H9 (cell line): ENCODE results near the gene TTC3. TPM values are rescaled to one million over a fixed set of nuclear protein-coding genes. Genes with fewer than 3 reads are reported as not detected.
A peak's percentile ranks its signal among the peaks of the same experiment; 100 is the strongest.

Source experiments
- DNase-seq: peaks from one replicate; pipeline ENCODE4 v3.0.0-alpha.2; 2017
- H2AFZ ChIP-seq: one replicate; pipeline ENCODE4 v1.6.1; 2013; ENCODE audit warnings: mild to moderate bottlenecking, low read length, control low read depth, moderate library complexity
- H2AK5ac ChIP-seq: 2 replicates; pipeline ENCODE4 v1.6.1; 2013; ENCODE audit warnings: low read length, control low read depth, mixed read lengths; ENCODE audit not compliant: insufficient read length
- H2BK120ac ChIP-seq: one replicate; pipeline ENCODE4 v1.6.1; 2013; ENCODE audit warnings: low read depth, mild to moderate bottlenecking, low read length, control low read depth, inconsistent platforms; ENCODE audit not compliant: poor library complexity, severe bottlenecking
- H2BK12ac ChIP-seq: 2 replicates; pipeline ENCODE4 v1.6.1; 2013; ENCODE audit warnings: low read length, control low read depth, mixed read lengths, low read depth; ENCODE audit not compliant: insufficient read length
- H2BK15ac ChIP-seq: 2 replicates; pipeline ENCODE4 v1.6.1; 2013; ENCODE audit warnings: low read depth, low read length, control low read depth
- H2BK20ac ChIP-seq: one replicate; pipeline ENCODE4 v1.6.1; 2013; ENCODE audit warnings: low read depth, mild to moderate bottlenecking, low read length, control low read depth, inconsistent platforms; ENCODE audit not compliant: poor library complexity, severe bottlenecking
- H2BK5ac ChIP-seq: 2 replicates; pipeline ENCODE4 v1.6.1; 2013; ENCODE audit warnings: low read length, control low read depth, mixed read lengths; ENCODE audit not compliant: insufficient read length
- H3K14ac ChIP-seq: 2 replicates; pipeline ENCODE4 v1.6.1; 2013; ENCODE audit warnings: low read length, control low read depth; ENCODE audit not compliant: insufficient read depth
- H3K18ac ChIP-seq: 2 replicates; pipeline ENCODE4 v1.6.1; 2013; ENCODE audit warnings: low read depth, mild to moderate bottlenecking, mixed read lengths, low read length, control low read depth; ENCODE audit not compliant: insufficient read length
- H3K23ac ChIP-seq: 2 replicates; pipeline ENCODE4 v1.6.1; 2013; ENCODE audit warnings: low read length, control low read depth, mixed read lengths, low read depth; ENCODE audit not compliant: insufficient read length
- H3K23me2 ChIP-seq: 2 replicates; pipeline ENCODE4 v1.6.1; 2013; ENCODE audit warnings: low read depth, mild to moderate bottlenecking, mixed read lengths, low read length, control low read depth; ENCODE audit not compliant: insufficient read length, poor library complexity, severe bottlenecking
- H3K27ac ChIP-seq: 2 replicates; pipeline ENCODE4 v1.5.1; 2013; ENCODE audit warnings: low read length, control low read depth, mixed read lengths, low read depth; ENCODE audit not compliant: insufficient read length
- H3K27me3 ChIP-seq: 2 replicates; pipeline ENCODE4 v1.6.1; 2013; ENCODE audit warnings: low read length, control low read depth, inconsistent platforms; ENCODE audit not compliant: insufficient read depth
- H3K4ac ChIP-seq: 2 replicates; pipeline ENCODE4 v1.6.1; 2013; ENCODE audit warnings: low read depth, mild to moderate bottlenecking, control low read depth, inconsistent platforms, low read length, moderate library complexity
- H3K4me1 ChIP-seq: 2 replicates; pipeline ENCODE4 v1.6.1; 2013; ENCODE audit warnings: low read length, control low read depth, inconsistent platforms; ENCODE audit not compliant: insufficient read depth
- H3K4me2 ChIP-seq: 2 replicates; pipeline ENCODE4 v1.6.1; 2013; ENCODE audit warnings: low read length, control low read depth, mixed read lengths; ENCODE audit not compliant: insufficient read length, insufficient read depth
- H3K56ac ChIP-seq: 2 replicates; pipeline ENCODE4 v1.6.1; 2013; ENCODE audit warnings: low read depth, mild to moderate bottlenecking, mixed read lengths, low read length, control low read depth; ENCODE audit not compliant: insufficient read length
- H3K79me1 ChIP-seq: 2 replicates; pipeline ENCODE4 v1.6.1; 2013; ENCODE audit warnings: low read depth, mild to moderate bottlenecking, moderate library complexity, low read length, control low read depth, inconsistent platforms; ENCODE audit not compliant: insufficient read depth, poor library complexity, severe bottlenecking
- H3K79me2 ChIP-seq: 2 replicates; pipeline ENCODE4 v1.6.1; 2013; ENCODE audit warnings: low read length, control low read depth, inconsistent platforms; ENCODE audit not compliant: insufficient read depth
- H3K9ac ChIP-seq: 2 replicates; pipeline ENCODE4 v1.6.1; 2013; ENCODE audit warnings: low read length, control low read depth, mixed read lengths; ENCODE audit not compliant: insufficient read length; ENCODE audit errors: extremely low read depth
- H3K9me3 ChIP-seq: one replicate; pipeline ENCODE4 v1.6.1; 2013; ENCODE audit warnings: low read depth, low read length, inconsistent platforms; ENCODE audit not compliant: control insufficient read depth
- H3T11ph ChIP-seq: one replicate; pipeline ENCODE4 v1.6.1; 2013; ENCODE audit warnings: mild to moderate bottlenecking, low read length, control low read depth, inconsistent platforms
- H4K20me1 ChIP-seq: one replicate; pipeline ENCODE4 v1.6.1; 2013; ENCODE audit not compliant: control insufficient read depth, insufficient read length, insufficient read depth
- H4K5ac ChIP-seq: 2 replicates; pipeline ENCODE4 v1.6.1; 2013; ENCODE audit warnings: low read depth, mild to moderate bottlenecking, mixed read lengths, low read length, control low read depth; ENCODE audit not compliant: insufficient read length
- H4K8ac ChIP-seq: replicated peaks from 2 replicates; pipeline ENCODE4 v1.6.1; 2013; ENCODE audit warnings: low read length, control low read depth, mixed read lengths, low read depth; ENCODE audit not compliant: insufficient read length
- H4K91ac ChIP-seq: 2 replicates; pipeline ENCODE4 v1.6.1; 2013; ENCODE audit warnings: low read depth, mild to moderate bottlenecking, moderate library complexity, mixed read lengths, low read length, control low read depth; ENCODE audit not compliant: insufficient read length
- H3K27ac Mint-ChIP-seq, 3 experiments: 2 replicates in 2 of 3; 3 replicates in 1 of 3; pipeline ENCODE4 v1.8.0; 2020 to 2021; ENCODE audit warnings: mixed read lengths in 3 of 3, mild to moderate bottlenecking in 1 of 3, moderate library complexity in 1 of 3
- H3K27me3 Mint-ChIP-seq: 2 replicates; pipeline ENCODE4 v1.8.0; 2021; ENCODE audit warnings: low read depth, mild to moderate bottlenecking, moderate library complexity, mixed read lengths
- H3K36me3 Mint-ChIP-seq, 3 experiments: 2 replicates in 2 of 3; 3 replicates in 1 of 3; pipeline ENCODE4 v1.8.0; 2020 to 2021; ENCODE audit warnings: low read depth in 3 of 3, mixed read lengths in 3 of 3; ENCODE audit not compliant: insufficient read depth in 1 of 3
- H3K4me1 Mint-ChIP-seq, 2 experiments: 2 replicates each; pipeline ENCODE4 v1.8.0; 2020; ENCODE audit warnings: mixed read lengths in 2 of 2
- H3K4me3 Mint-ChIP-seq, 2 experiments: 2 replicates in 1 of 2; 3 replicates in 1 of 2; pipeline ENCODE4 v1.8.0; 2020 to 2021; ENCODE audit warnings: mild to moderate bottlenecking in 2 of 2, mixed read lengths in 2 of 2, moderate library complexity in 1 of 2
- H3K9me3 Mint-ChIP-seq, 2 experiments: 2 replicates in 1 of 2; 3 replicates in 1 of 2; pipeline ENCODE4 v1.8.0; 2020; ENCODE audit warnings: mild to moderate bottlenecking in 2 of 2, mixed read lengths in 2 of 2, moderate library complexity in 1 of 2
- WGBS: extraction: QIAGEN DNeasy Blood & Tissue Kit; methylation state at CpG from one replicate; pipeline ENCODE4 v1.1.7; 2013; ENCODE audit warnings: missing lambda C conversion rate, low lambda C conversion rate, mixed read lengths; ENCODE audit not compliant: insufficient read length; ENCODE audit errors: extremely low coverage; 5-methylcytosine and 5-hydroxymethylcytosine counted together
- total RNA-seq: library from RNA; stranded (reverse); gene quantifications from 2 replicates; pipeline ENCODE4 v1.2.1, GENCODE V29; 2021
- TF ChIP-seq, protein P1 (sequence below): fragments of 200-600 bp; sonication (generic); conservative IDR thresholded peaks from 3 replicates; pipeline ENCODE4 v1.8.0; 2021; ENCODE audit warnings: antibody characterized with exemption, mild to moderate bottlenecking

The TTC3 gene
- total RNA-seq, 1 experiment from 2014 or later = 46.5 TPM

DNA sequence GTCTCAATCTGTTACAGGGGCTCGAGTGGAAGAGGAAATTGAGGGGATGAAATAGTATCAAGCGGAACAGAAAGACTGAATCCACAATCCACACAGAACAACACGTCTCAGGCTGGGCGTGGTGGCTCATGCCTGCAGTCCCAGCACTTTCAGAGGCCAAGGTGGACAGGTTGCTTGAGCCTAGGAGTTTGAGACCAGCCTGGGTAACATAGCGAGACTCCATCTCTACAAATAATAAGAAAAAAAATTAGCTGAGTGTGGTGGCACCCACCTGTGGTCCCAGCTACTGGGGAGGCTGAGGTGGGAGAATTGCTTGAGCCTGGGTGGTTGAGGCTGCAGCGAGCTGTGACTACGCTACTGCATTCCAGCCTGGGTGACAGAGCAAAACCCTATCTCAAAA, 168.4 kb downstream of the TTC3 start:
- Histone ChIP-seq H3K18ac (no peak overlapping the region), H3K27ac (no peak overlapping the region), H2BK15ac (no peak overlapping the region), H3K9ac (no peak overlapping the region), H4K91ac (no peak overlapping the region), H2AFZ (no peak overlapping the region), H3K4me1 (no peaks in the 10 kb centered on the region; the same call in 1 of the 2 replicates), H3K79me2 (peaks cover 4% of the 10 kb centered on the region; the same call in 1 of the 2 replicates), H4K8ac (no peak overlapping the region), H3K9me3 (no peaks in the 10 kb centered on the region), H2BK12ac (no peak overlapping the region), H2AK5ac (no peak overlapping the region), H4K20me1 (no peaks in the 10 kb centered on the region), H3K14ac (no peak overlapping the region), H4K5ac (no peak overlapping the region), H3K56ac (no peak overlapping the region), H3K23ac (no peak overlapping the region), H2BK5ac (no peak overlapping the region), H3K27me3 (no peaks in the 10 kb centered on the region), H2BK20ac (no peak overlapping the region), H3T11ph (no peak overlapping the region), H3K4me2 (no peak overlapping the region), H3K4ac (no peak overlapping the region), H2BK120ac (no peak overlapping the region), H3K23me2 (no peaks in the 10 kb centered on the region), H3K79me1 (peaks cover 9% of the 10 kb centered on the region)
- Mint-ChIP-seq H3K9me3 (peaks cover 0 to 3% of the 10 kb centered on the region in 2 experiments; a peak in 2 of 5 replicates), H3K27me3 (no peaks in the 10 kb centered on the region), H3K36me3 (peaks cover 6 to 36% (median 31%) of the 10 kb centered on the region in 3 experiments; a peak in 6 of 7 replicates), H3K4me1 (peaks cover 28 to 32% of the 10 kb centered on the region in 2 experiments), H3K4me3 (no peak overlapping the region), H3K27ac (peak overlapping the region in 2 of 3 experiments; percentile 6 to 55; a peak in 1 of 7 replicates)
- no CpG with 5 or more reads among the region's 7 CpGs for WGBS
- DNase-seq = no peak
- TF ChIP-seq, protein P1, sequence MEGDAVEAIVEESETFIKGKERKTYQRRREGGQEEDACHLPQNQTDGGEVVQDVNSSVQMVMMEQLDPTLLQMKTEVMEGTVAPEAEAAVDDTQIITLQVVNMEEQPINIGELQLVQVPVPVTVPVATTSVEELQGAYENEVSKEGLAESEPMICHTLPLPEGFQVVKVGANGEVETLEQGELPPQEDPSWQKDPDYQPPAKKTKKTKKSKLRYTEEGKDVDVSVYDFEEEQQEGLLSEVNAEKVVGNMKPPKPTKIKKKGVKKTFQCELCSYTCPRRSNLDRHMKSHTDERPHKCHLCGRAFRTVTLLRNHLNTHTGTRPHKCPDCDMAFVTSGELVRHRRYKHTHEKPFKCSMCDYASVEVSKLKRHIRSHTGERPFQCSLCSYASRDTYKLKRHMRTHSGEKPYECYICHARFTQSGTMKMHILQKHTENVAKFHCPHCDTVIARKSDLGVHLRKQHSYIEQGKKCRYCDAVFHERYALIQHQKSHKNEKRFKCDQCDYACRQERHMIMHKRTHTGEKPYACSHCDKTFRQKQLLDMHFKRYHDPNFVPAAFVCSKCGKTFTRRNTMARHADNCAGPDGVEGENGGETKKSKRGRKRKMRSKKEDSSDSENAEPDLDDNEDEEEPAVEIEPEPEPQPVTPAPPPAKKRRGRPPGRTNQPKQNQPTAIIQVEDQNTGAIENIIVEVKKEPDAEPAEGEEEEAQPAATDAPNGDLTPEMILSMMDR = no peak
